ENCODE results near the gene CALHM5. TPM values are rescaled to one million over a fixed set of nuclear protein-coding genes. Genes with fewer than 3 reads are reported as not detected.

CALHM5 gene
- total and polyA plus RNA-seq, 9 of the 15 experiments (the other 6 are each of a cell fraction or from before 2014, with no cell fraction given), result under 0.01 to 0.05 (median 0.02) TPM; not detected in 2

- TF ChIP-seq RREB1 (CRISPR knock-in tag; IDR thresholded peaks at IDR 0.05) (no peak), ZNF354B (CRISPR knock-in tag; IDR thresholded peaks at IDR 0.05) (no peak), POLR2AphosphoS2 (IDR thresholded peaks at IDR 0.05; ENCODE audit: low read length) (no peak), CBX3 (IDR thresholded peaks at IDR 0.05; ENCODE audit: borderline replicate concordance in 1 of 2, low read length in 2 of 2) (peak in 1 of 2 experiments; percentile 70; a peak in 1 of 3 replicates), SIX5 (IDR thresholded peaks at IDR 0.05; ENCODE audit: borderline replicate concordance in 1 of 2, insufficient read depth in 1 of 2, low read depth in 1 of 2, low read length in 2 of 2) (peak; percentile 23; a peak in 2 of 4 replicates), ETS2 (tag; IDR thresholded peaks at IDR 0.05; ENCODE audit: borderline replicate concordance, poor library complexity, severe bottlenecking) (no peak), STAT6 (CRISPR knock-in tag; IDR thresholded peaks at IDR 0.05) (no peak), HMBOX1 (IDR thresholded peaks at IDR 0.05) (no peak), ZNF239 (CRISPR knock-in tag; IDR thresholded peaks at IDR 0.05) (peak; percentile 43; the same call in 1 of the 2 replicates), SAFB2 (IDR thresholded peaks at IDR 0.05; ENCODE audit: borderline replicate concordance, low read depth, low read length, severe bottlenecking) (no peak), ARID2 (IDR thresholded peaks at IDR 0.05) (peak; percentile 36; the same call in 1 of the 2 replicates), ZBTB7A (IDR thresholded peaks at IDR 0.05; ENCODE audit: borderline replicate concordance, control insufficient read depth, low read depth, low read length) (peak; percentile 39; the same call in 1 of the 2 replicates), SNAPC5 (CRISPR knock-in tag; IDR thresholded peaks at IDR 0.05) (no peak), ZZZ3 (IDR thresholded peaks at IDR 0.05) (peak; percentile 97)
- TF ChIP-seq, protein P1, sequence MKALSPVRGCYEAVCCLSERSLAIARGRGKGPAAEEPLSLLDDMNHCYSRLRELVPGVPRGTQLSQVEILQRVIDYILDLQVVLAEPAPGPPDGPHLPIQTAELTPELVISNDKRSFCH (CRISPR knock-in tag; IDR thresholded peaks at IDR 0.05), result no peak
- TF ChIP-seq, protein P1 (tag; IDR thresholded peaks at IDR 0.05), result peak; percentile 63; the same call in 1 of the 2 replicates
These were observed 59.6 kb downstream of the CALHM5 start, which contains the start of gene RWDD1 (continued) for GRCh38 chr6:116570856-116571682.
